H9 (cell line): ENCODE measurements around the gene SPATA25. TPM values are rescaled to one million over a fixed set of nuclear protein-coding genes. Genes with fewer than 3 reads are reported as not detected.

Experiments
- DNase-seq: peaks from one replicate; pipeline ENCODE4 v3.0.0-alpha.2; 2017
- H2AFZ ChIP-seq: one replicate; pipeline ENCODE4 v1.6.1; 2013; ENCODE audit warnings: mild to moderate bottlenecking, low read length, control low read depth, moderate library complexity
- H2AK5ac ChIP-seq: 2 replicates; pipeline ENCODE4 v1.6.1; 2013; ENCODE audit warnings: low read length, control low read depth, mixed read lengths; ENCODE audit not compliant: insufficient read length
- H2BK120ac ChIP-seq: one replicate; pipeline ENCODE4 v1.6.1; 2013; ENCODE audit warnings: low read depth, mild to moderate bottlenecking, low read length, control low read depth, inconsistent platforms; ENCODE audit not compliant: poor library complexity, severe bottlenecking
- H2BK12ac ChIP-seq: 2 replicates; pipeline ENCODE4 v1.6.1; 2013; ENCODE audit warnings: low read length, control low read depth, mixed read lengths, low read depth; ENCODE audit not compliant: insufficient read length
- H2BK15ac ChIP-seq: 2 replicates; pipeline ENCODE4 v1.6.1; 2013; ENCODE audit warnings: low read depth, low read length, control low read depth
- H2BK20ac ChIP-seq: one replicate; pipeline ENCODE4 v1.6.1; 2013; ENCODE audit warnings: low read depth, mild to moderate bottlenecking, low read length, control low read depth, inconsistent platforms; ENCODE audit not compliant: poor library complexity, severe bottlenecking
- H2BK5ac ChIP-seq: 2 replicates; pipeline ENCODE4 v1.6.1; 2013; ENCODE audit warnings: low read length, control low read depth, mixed read lengths; ENCODE audit not compliant: insufficient read length
- H3K14ac ChIP-seq: 2 replicates; pipeline ENCODE4 v1.6.1; 2013; ENCODE audit warnings: low read length, control low read depth; ENCODE audit not compliant: insufficient read depth
- H3K18ac ChIP-seq: 2 replicates; pipeline ENCODE4 v1.6.1; 2013; ENCODE audit warnings: low read depth, mild to moderate bottlenecking, mixed read lengths, low read length, control low read depth; ENCODE audit not compliant: insufficient read length
- H3K23ac ChIP-seq: 2 replicates; pipeline ENCODE4 v1.6.1; 2013; ENCODE audit warnings: low read length, control low read depth, mixed read lengths, low read depth; ENCODE audit not compliant: insufficient read length
- H3K23me2 ChIP-seq: 2 replicates; pipeline ENCODE4 v1.6.1; 2013; ENCODE audit warnings: low read depth, mild to moderate bottlenecking, mixed read lengths, low read length, control low read depth; ENCODE audit not compliant: insufficient read length, poor library complexity, severe bottlenecking
- H3K27ac ChIP-seq: 2 replicates; pipeline ENCODE4 v1.5.1; 2013; ENCODE audit warnings: low read length, control low read depth, mixed read lengths, low read depth; ENCODE audit not compliant: insufficient read length
- H3K27me3 ChIP-seq: 2 replicates; pipeline ENCODE4 v1.6.1; 2013; ENCODE audit warnings: low read length, control low read depth, inconsistent platforms; ENCODE audit not compliant: insufficient read depth
- H3K4ac ChIP-seq: 2 replicates; pipeline ENCODE4 v1.6.1; 2013; ENCODE audit warnings: low read depth, mild to moderate bottlenecking, control low read depth, inconsistent platforms, low read length, moderate library complexity
- H3K4me1 ChIP-seq: 2 replicates; pipeline ENCODE4 v1.6.1; 2013; ENCODE audit warnings: low read length, control low read depth, inconsistent platforms; ENCODE audit not compliant: insufficient read depth
- H3K4me2 ChIP-seq: 2 replicates; pipeline ENCODE4 v1.6.1; 2013; ENCODE audit warnings: low read length, control low read depth, mixed read lengths; ENCODE audit not compliant: insufficient read length, insufficient read depth
- H3K56ac ChIP-seq: 2 replicates; pipeline ENCODE4 v1.6.1; 2013; ENCODE audit warnings: low read depth, mild to moderate bottlenecking, mixed read lengths, low read length, control low read depth; ENCODE audit not compliant: insufficient read length
- H3K79me1 ChIP-seq: 2 replicates; pipeline ENCODE4 v1.6.1; 2013; ENCODE audit warnings: low read depth, mild to moderate bottlenecking, moderate library complexity, low read length, control low read depth, inconsistent platforms; ENCODE audit not compliant: insufficient read depth, poor library complexity, severe bottlenecking
- H3K79me2 ChIP-seq: 2 replicates; pipeline ENCODE4 v1.6.1; 2013; ENCODE audit warnings: low read length, control low read depth, inconsistent platforms; ENCODE audit not compliant: insufficient read depth
- H3K9ac ChIP-seq: 2 replicates; pipeline ENCODE4 v1.6.1; 2013; ENCODE audit warnings: low read length, control low read depth, mixed read lengths; ENCODE audit not compliant: insufficient read length; ENCODE audit errors: extremely low read depth
- H3K9me3 ChIP-seq: one replicate; pipeline ENCODE4 v1.6.1; 2013; ENCODE audit warnings: low read depth, low read length, inconsistent platforms; ENCODE audit not compliant: control insufficient read depth
- H3T11ph ChIP-seq: one replicate; pipeline ENCODE4 v1.6.1; 2013; ENCODE audit warnings: mild to moderate bottlenecking, low read length, control low read depth, inconsistent platforms
- H4K20me1 ChIP-seq: one replicate; pipeline ENCODE4 v1.6.1; 2013; ENCODE audit not compliant: control insufficient read depth, insufficient read length, insufficient read depth
- H4K5ac ChIP-seq: 2 replicates; pipeline ENCODE4 v1.6.1; 2013; ENCODE audit warnings: low read depth, mild to moderate bottlenecking, mixed read lengths, low read length, control low read depth; ENCODE audit not compliant: insufficient read length
- H4K8ac ChIP-seq: replicated peaks from 2 replicates; pipeline ENCODE4 v1.6.1; 2013; ENCODE audit warnings: low read length, control low read depth, mixed read lengths, low read depth; ENCODE audit not compliant: insufficient read length
- H4K91ac ChIP-seq: 2 replicates; pipeline ENCODE4 v1.6.1; 2013; ENCODE audit warnings: low read depth, mild to moderate bottlenecking, moderate library complexity, mixed read lengths, low read length, control low read depth; ENCODE audit not compliant: insufficient read length
- H3K27ac Mint-ChIP-seq, 3 experiments: 2 replicates in 2 of 3; 3 replicates in 1 of 3; pipeline ENCODE4 v1.8.0; 2020 to 2021; ENCODE audit warnings: mixed read lengths in 3 of 3, mild to moderate bottlenecking in 1 of 3, moderate library complexity in 1 of 3
- H3K27me3 Mint-ChIP-seq: 2 replicates; pipeline ENCODE4 v1.8.0; 2021; ENCODE audit warnings: low read depth, mild to moderate bottlenecking, moderate library complexity, mixed read lengths
- H3K36me3 Mint-ChIP-seq, 3 experiments: 2 replicates in 2 of 3; 3 replicates in 1 of 3; pipeline ENCODE4 v1.8.0; 2020 to 2021; ENCODE audit warnings: low read depth in 3 of 3, mixed read lengths in 3 of 3; ENCODE audit not compliant: insufficient read depth in 1 of 3
- H3K4me1 Mint-ChIP-seq, 2 experiments: 2 replicates each; pipeline ENCODE4 v1.8.0; 2020; ENCODE audit warnings: mixed read lengths in 2 of 2
- H3K4me3 Mint-ChIP-seq, 2 experiments: 2 replicates in 1 of 2; 3 replicates in 1 of 2; pipeline ENCODE4 v1.8.0; 2020 to 2021; ENCODE audit warnings: mild to moderate bottlenecking in 2 of 2, mixed read lengths in 2 of 2, moderate library complexity in 1 of 2
- H3K9me3 Mint-ChIP-seq, 2 experiments: 2 replicates in 1 of 2; 3 replicates in 1 of 2; pipeline ENCODE4 v1.8.0; 2020; ENCODE audit warnings: mild to moderate bottlenecking in 2 of 2, mixed read lengths in 2 of 2, moderate library complexity in 1 of 2
- WGBS: extraction: QIAGEN DNeasy Blood & Tissue Kit; methylation state at CpG from one replicate; pipeline ENCODE4 v1.1.7; 2013; ENCODE audit warnings: missing lambda C conversion rate, low lambda C conversion rate, mixed read lengths; ENCODE audit not compliant: insufficient read length; ENCODE audit errors: extremely low coverage; 5-methylcytosine and 5-hydroxymethylcytosine counted together
- total RNA-seq: library from RNA; stranded (reverse); gene quantifications from 2 replicates; pipeline ENCODE4 v1.2.1, GENCODE V29; 2021
- TF ChIP-seq, protein P1 (sequence below): fragments of 200-600 bp; sonication (generic); conservative IDR thresholded peaks from 3 replicates; pipeline ENCODE4 v1.8.0; 2021; ENCODE audit warnings: antibody characterized with exemption, mild to moderate bottlenecking

SPATA25 gene
- total RNA-seq, 1 experiment from 2014 or later = 2.4 TPM

GRCh38 chr20:45894797-45895196 lies 7.4 kb upstream of the SPATA25 start:
- H4K8ac ChIP-seq = no peak overlapping the region
- H2AK5ac ChIP-seq = no peak overlapping the region
- no peak overlapping the region for H3K4me2 ChIP-seq
- Mint-ChIP-seq H3K4me1 (peaks cover 5 to 10% of the 10 kb centered on the region in 2 experiments; a peak in 3 of 4 replicates), H3K4me3 (no peak overlapping the region), H3K27ac (no peak overlapping the region), H3K27me3 (no peaks in the 10 kb centered on the region; the same call in 1 of the 2 replicates), H3K36me3 (peaks cover 18 to 47% (median 42%) of the 10 kb centered on the region in 3 experiments), H3K9me3 (no peaks in the 10 kb centered on the region)
- H2AFZ ChIP-seq = no peak overlapping the region
- H3K79me2 ChIP-seq = no peaks in the 10 kb centered on the region
- no CpG with 5 or more reads among the region's 12 CpGs for WGBS
- no peaks in the 10 kb centered on the region for H3K4me1 ChIP-seq
- no peaks in the 10 kb centered on the region for H3K9me3 ChIP-seq
- no peak overlapping the region for H4K5ac ChIP-seq
- TF ChIP-seq, protein P1, sequence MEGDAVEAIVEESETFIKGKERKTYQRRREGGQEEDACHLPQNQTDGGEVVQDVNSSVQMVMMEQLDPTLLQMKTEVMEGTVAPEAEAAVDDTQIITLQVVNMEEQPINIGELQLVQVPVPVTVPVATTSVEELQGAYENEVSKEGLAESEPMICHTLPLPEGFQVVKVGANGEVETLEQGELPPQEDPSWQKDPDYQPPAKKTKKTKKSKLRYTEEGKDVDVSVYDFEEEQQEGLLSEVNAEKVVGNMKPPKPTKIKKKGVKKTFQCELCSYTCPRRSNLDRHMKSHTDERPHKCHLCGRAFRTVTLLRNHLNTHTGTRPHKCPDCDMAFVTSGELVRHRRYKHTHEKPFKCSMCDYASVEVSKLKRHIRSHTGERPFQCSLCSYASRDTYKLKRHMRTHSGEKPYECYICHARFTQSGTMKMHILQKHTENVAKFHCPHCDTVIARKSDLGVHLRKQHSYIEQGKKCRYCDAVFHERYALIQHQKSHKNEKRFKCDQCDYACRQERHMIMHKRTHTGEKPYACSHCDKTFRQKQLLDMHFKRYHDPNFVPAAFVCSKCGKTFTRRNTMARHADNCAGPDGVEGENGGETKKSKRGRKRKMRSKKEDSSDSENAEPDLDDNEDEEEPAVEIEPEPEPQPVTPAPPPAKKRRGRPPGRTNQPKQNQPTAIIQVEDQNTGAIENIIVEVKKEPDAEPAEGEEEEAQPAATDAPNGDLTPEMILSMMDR = no peak
- H3K23me2 ChIP-seq = peaks cover 13% of the 10 kb centered on the region
- no peak overlapping the region for H3K18ac ChIP-seq
- H2BK120ac ChIP-seq = no peak overlapping the region
- H3K27me3 ChIP-seq = no peaks in the 10 kb centered on the region
- H3K27ac ChIP-seq = no peak overlapping the region
- H2BK20ac ChIP-seq = no peak overlapping the region
- H3T11ph ChIP-seq = no peak overlapping the region
- H4K91ac ChIP-seq = no peak overlapping the region
- H3K14ac ChIP-seq = no peak overlapping the region
- H2BK5ac ChIP-seq = no peak overlapping the region
- H2BK15ac ChIP-seq = no peak overlapping the region
- H2BK12ac ChIP-seq = no peak overlapping the region
- H3K9ac ChIP-seq = no peak overlapping the region
- no peak for DNase-seq
- H4K20me1 ChIP-seq = no peaks in the 10 kb centered on the region
- H3K79me1 ChIP-seq = no peaks in the 10 kb centered on the region
- H3K56ac ChIP-seq = no peak overlapping the region
- H3K23ac ChIP-seq = no peak overlapping the region
- H3K4ac ChIP-seq = no peak overlapping the region
